Neuronal stem cell (in vitro differentiated cells): ENCODE data around the gene CHPF2.

ENCODE experiments used
- DNase-seq: peaks from one replicate; pipeline ENCODE4 v3.0.0-alpha.2; 2013; ENCODE audit warnings: low spot score
- H2AFZ ChIP-seq: one replicate; pipeline ENCODE4 v1.6.1; 2013; ENCODE audit warnings: mild to moderate bottlenecking, low read length, inconsistent platforms
- H2AK5ac ChIP-seq: 2 replicates; pipeline ENCODE4 v1.6.1; 2013; ENCODE audit warnings: low read depth, mild to moderate bottlenecking, inconsistent platforms, low read length, moderate library complexity, mixed read lengths
- H2BK120ac ChIP-seq: 2 replicates; pipeline ENCODE4 v1.6.1; 2013; ENCODE audit warnings: low read depth, mild to moderate bottlenecking, inconsistent platforms, low read length, moderate library complexity, mixed read lengths
- H2BK12ac ChIP-seq: one replicate; pipeline ENCODE4 v1.6.1; 2013; ENCODE audit warnings: low read length, inconsistent platforms
- H2BK15ac ChIP-seq: 2 replicates; pipeline ENCODE4 v1.6.1; 2013; ENCODE audit warnings: mild to moderate bottlenecking, low read length, inconsistent platforms, mixed read lengths
- H2BK5ac ChIP-seq: one replicate; pipeline ENCODE4 v1.6.1; 2013; ENCODE audit warnings: inconsistent platforms, mild to moderate bottlenecking, low read length, moderate library complexity
- H3K14ac ChIP-seq: one replicate; pipeline ENCODE4 v1.6.1; 2013; ENCODE audit warnings: low read length, inconsistent platforms
- H3K18ac ChIP-seq: 2 replicates; pipeline ENCODE4 v1.6.1; 2013; ENCODE audit warnings: low read length, inconsistent platforms
- H3K23ac ChIP-seq: 2 replicates; pipeline ENCODE4 v1.6.1; 2013; ENCODE audit warnings: low read depth, mild to moderate bottlenecking, mixed read lengths, low read length, inconsistent platforms; ENCODE audit not compliant: poor library complexity
- H3K27ac ChIP-seq: replicated peaks from 3 replicates; pipeline ENCODE4 v1.5.1; 2013; ENCODE audit warnings: low read length, inconsistent platforms
- H3K27me3 ChIP-seq, 3 experiments: 2 replicates each; pipeline ENCODE4 v1.6.1; 2013; ENCODE audit warnings: low read length in 3 of 3, mild to moderate bottlenecking in 2 of 3, inconsistent platforms in 1 of 3, low read depth in 1 of 3, mixed read lengths in 1 of 3, moderate library complexity in 1 of 3; ENCODE audit not compliant: control insufficient read depth in 3 of 3, insufficient read depth in 3 of 3
- H3K36me3 ChIP-seq, 2 donors: replicated peaks in 1 of 2; 2 replicates each; pipeline ENCODE4 v1.6.1; 2013; ENCODE audit warnings: low read length in 2 of 2; ENCODE audit not compliant: control insufficient read depth in 2 of 2, insufficient read depth in 2 of 2
- H3K4ac ChIP-seq: 2 replicates; pipeline ENCODE4 v1.6.1; 2013; ENCODE audit warnings: inconsistent platforms, mild to moderate bottlenecking, low read length, moderate library complexity
- H3K4me1 ChIP-seq, 2 donors: 1 replicate in 1 of 2; 2 replicates in 1 of 2; pipeline ENCODE4 v1.6.1; 2013; ENCODE audit warnings: low read length in 2 of 2, low read depth in 1 of 2; ENCODE audit not compliant: control insufficient read depth in 2 of 2, insufficient read depth in 1 of 2
- H3K4me2 ChIP-seq: one replicate; pipeline ENCODE4 v1.6.1; 2013; ENCODE audit warnings: mild to moderate bottlenecking, low read length, inconsistent platforms; ENCODE audit not compliant: insufficient read depth, poor library complexity, severe bottlenecking
- H3K4me3 ChIP-seq, 2 donors: 2 replicates each; pipeline ENCODE4 v1.5.1; 2013; ENCODE audit warnings: low read length in 2 of 2, mild to moderate bottlenecking in 2 of 2, inconsistent platforms in 1 of 2, moderate library complexity in 1 of 2
- H3K79me1 ChIP-seq: one replicate; pipeline ENCODE4 v1.6.1; 2013; ENCODE audit warnings: low read depth, mild to moderate bottlenecking, inconsistent platforms, low read length, moderate library complexity
- H3K9ac ChIP-seq: one replicate; pipeline ENCODE4 v1.6.1; 2013; ENCODE audit warnings: mild to moderate bottlenecking, low read depth, low read length, inconsistent platforms; ENCODE audit not compliant: poor library complexity
- H3K9me3 ChIP-seq, 2 donors: replicated peaks in 1 of 2; 2 replicates each; pipeline versions ENCODE3 to v1.6.1; 2013; ENCODE audit warnings: low read length in 2 of 2, mild to moderate bottlenecking in 2 of 2, inconsistent platforms in 1 of 2, low read depth in 1 of 2, mixed read lengths in 1 of 2, moderate library complexity in 1 of 2; ENCODE audit not compliant: control insufficient read depth in 2 of 2, insufficient read depth in 1 of 2
- H4K8ac ChIP-seq: one replicate; pipeline ENCODE4 v1.6.1; 2013; ENCODE audit warnings: low read depth, mild to moderate bottlenecking, inconsistent platforms, low read length, moderate library complexity
- H4K91ac ChIP-seq: one replicate; pipeline ENCODE4 v1.6.1; 2013; ENCODE audit warnings: low read length, low read depth, mild to moderate bottlenecking, inconsistent platforms; ENCODE audit not compliant: poor library complexity
- WGBS, 2 donors: extraction: QIAGEN DNeasy Blood & Tissue Kit; methylation state at CpG; one replicate each; pipeline ENCODE4 v1.1.7; 2013; ENCODE audit warnings: missing lambda C conversion rate in 2 of 2, mixed read lengths in 1 of 2; ENCODE audit not compliant: insufficient read length in 2 of 2, insufficient replicate concordance in 1 of 2; ENCODE audit errors: extremely low coverage in 2 of 2; 5-methylcytosine and 5-hydroxymethylcytosine counted together

Gene CHPF2

DNA sequence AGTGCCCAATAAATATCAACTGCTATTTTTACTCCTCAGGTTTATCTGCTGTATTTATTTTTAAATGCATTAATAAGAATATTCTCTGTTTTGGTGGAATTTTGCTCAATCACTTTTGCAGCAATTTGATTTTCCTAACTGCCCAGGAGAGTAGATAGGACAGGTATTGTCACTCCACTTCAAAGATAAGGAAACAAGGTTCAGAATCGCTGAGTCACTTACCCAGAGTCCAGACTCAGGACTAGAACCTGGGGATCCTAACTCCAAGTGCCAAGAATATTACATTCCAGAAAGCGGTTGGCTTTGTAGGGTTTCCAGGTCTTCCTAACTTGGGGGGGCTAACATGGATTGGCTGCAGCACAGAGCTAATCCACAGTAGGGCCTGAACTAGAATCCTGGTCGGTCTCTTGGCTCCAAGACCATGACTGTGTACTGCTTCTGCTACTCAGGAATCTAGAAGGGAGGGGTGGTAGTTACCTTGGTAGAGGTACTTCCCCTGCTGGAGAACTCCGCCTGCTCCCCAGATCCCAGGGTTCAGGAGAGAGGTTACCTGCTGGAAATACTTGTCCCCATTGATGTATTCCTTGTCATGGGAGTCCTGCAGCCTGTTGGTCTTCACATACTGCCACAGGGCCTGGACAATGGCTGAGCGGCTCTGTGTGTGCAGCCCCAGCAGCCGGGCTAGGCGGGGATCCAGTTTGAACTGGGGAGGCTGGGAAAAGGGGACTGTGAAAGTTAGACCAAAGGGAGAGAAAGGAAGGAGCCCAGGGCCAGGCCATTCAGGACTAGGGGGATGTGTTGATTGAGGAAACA is 8.9 kb downstream of the CHPF2 start:
- Histone ChIP-seq H2BK120ac (no peak overlapping the region), H3K9ac (no peak overlapping the region), H4K8ac (no peak overlapping the region), H3K4me3 (no peak overlapping the region), H2BK12ac (no peak overlapping the region), H2AFZ (no peak overlapping the region), H3K27ac (no peak overlapping the region), H2BK5ac (no peak overlapping the region), H3K18ac (no peak overlapping the region), H3K4me1 (peaks cover 22 to 25% of the 10 kb centered on the region in 2 donors), H2AK5ac (no peak overlapping the region), H3K36me3 (peaks cover 25 to 68% of the 10 kb centered on the region in 2 donors), H3K9me3 (no peaks in the 10 kb centered on the region), H3K23ac (no peak overlapping the region), H3K27me3 (peaks cover 0 to 14% (median 0%) of the 10 kb centered on the region in 3 experiments), H3K4ac (no peak overlapping the region), H3K4me2 (no peak overlapping the region), H3K14ac (no peak overlapping the region), H4K91ac (no peak overlapping the region), H3K79me1 (peaks cover 3% of the 10 kb centered on the region), H2BK15ac (no peak overlapping the region)
- no CpG with 5 or more reads among the region's 7 CpGs for WGBS, 2 donors
- DNase-seq = no peak

DNA sequence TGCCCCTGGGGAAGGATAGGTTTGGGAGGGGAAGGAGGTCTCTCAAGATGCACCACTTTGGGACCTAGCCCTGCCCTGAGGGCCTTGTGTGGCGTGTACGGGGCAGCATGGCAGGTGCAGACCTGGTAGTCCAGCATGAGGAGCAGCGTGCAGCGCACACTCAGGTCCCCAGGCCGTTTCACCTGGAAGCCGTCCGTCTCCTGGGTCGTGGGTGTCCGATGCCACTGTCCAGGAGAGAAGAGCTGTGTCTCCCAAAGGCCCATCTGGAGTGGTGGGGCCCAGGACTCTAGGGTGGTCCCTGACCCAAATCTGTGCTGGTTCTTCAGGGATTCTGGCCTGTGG is 9.4 kb downstream of the CHPF2 start:
- H4K91ac ChIP-seq = no peak overlapping the region
- no peak overlapping the region for H2BK12ac ChIP-seq
- H3K9me3 ChIP-seq = no peaks in the 10 kb centered on the region
- H3K9ac ChIP-seq = no peak overlapping the region
- no peak overlapping the region for H3K4me3 ChIP-seq
- no peak overlapping the region for H3K14ac ChIP-seq
- no peak overlapping the region for H2AFZ ChIP-seq
- H4K8ac ChIP-seq = no peak overlapping the region
- H2BK5ac ChIP-seq = no peak overlapping the region
- peaks cover 21 to 62% of the 10 kb centered on the region in 2 donors for H3K36me3 ChIP-seq
- no peak overlapping the region for H3K4ac ChIP-seq
- peaks cover 28 to 30% of the 10 kb centered on the region in 2 donors for H3K4me1 ChIP-seq
- peaks cover 3% of the 10 kb centered on the region for H3K79me1 ChIP-seq
- no peak overlapping the region for H3K27ac ChIP-seq
- no peak overlapping the region for H3K4me2 ChIP-seq
- no peak overlapping the region for H3K18ac ChIP-seq
- H2BK15ac ChIP-seq = no peak overlapping the region
- H2BK120ac ChIP-seq = no peak overlapping the region
- H3K27me3 ChIP-seq = peaks cover 0 to 19% (median 0%) of the 10 kb centered on the region in 3 experiments
- WGBS, 2 donors = no CpG with 5 or more reads among the region's 9 CpGs
- no peak for DNase-seq
- no peak overlapping the region for H2AK5ac ChIP-seq
- H3K23ac ChIP-seq = no peak overlapping the region

DNA sequence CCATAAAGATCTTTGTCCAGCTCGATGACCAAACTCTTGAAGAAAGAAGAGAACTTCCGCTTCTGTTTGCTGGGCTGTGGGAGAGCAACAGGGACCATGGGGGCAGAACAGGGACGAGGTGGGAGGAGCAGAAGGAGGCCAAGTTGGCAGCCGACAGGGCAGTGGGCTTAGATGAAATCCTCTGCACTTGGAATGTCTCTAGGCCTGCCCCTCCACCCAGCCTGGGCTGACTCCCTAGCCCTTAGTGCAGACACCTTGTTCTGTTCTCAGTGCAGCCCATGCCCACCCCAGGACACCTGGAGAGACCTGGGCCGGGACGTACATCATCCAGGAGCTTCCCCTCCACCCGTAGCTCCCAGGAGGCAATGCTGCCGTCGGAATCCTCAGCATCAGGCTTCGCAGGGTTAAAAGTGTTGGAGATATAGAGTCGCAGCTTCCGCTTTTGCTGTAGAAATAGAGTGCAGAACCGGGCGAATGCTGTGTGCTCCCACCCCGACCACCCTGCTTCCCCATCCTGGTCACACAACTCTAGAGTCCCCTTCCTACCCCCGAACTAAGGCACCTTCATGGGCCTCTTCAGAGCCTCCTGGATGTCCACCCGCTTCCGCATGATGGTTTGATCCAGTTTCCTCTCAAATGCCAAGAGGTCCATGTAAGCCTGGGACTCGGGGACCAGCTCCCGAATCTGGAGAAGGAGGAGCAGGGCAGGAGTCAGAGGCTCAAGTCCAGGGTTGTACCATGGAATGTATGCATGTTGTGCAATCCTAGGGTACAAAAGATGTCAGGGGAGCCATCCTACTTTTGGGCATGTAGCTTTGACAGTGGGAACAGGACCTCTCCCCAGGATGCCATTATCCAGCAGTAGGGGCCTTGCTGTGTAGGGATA is 10.1 kb downstream of the CHPF2 start:
- no peak overlapping the region for H2BK120ac ChIP-seq
- no CpG with 5 or more reads among the region's 20 CpGs for WGBS, 2 donors
- H3K79me1 ChIP-seq = peaks cover 3% of the 10 kb centered on the region
- no peak overlapping the region for H3K18ac ChIP-seq
- no peak overlapping the region for H3K14ac ChIP-seq
- no peak overlapping the region for H4K8ac ChIP-seq
- no peak overlapping the region for H3K4me3 ChIP-seq
- peaks cover 17 to 56% of the 10 kb centered on the region in 2 donors for H3K36me3 ChIP-seq
- H2BK5ac ChIP-seq = no peak overlapping the region
- peak overlapping the region; percentile 36 for H3K9ac ChIP-seq
- H2BK12ac ChIP-seq = no peak overlapping the region
- H3K4me1 ChIP-seq = peaks cover 31 to 35% of the 10 kb centered on the region in 2 donors
- no peak overlapping the region for H3K4ac ChIP-seq
- H2AFZ ChIP-seq = no peak overlapping the region
- H3K23ac ChIP-seq = no peak overlapping the region
- H3K4me2 ChIP-seq = no peak overlapping the region
- peak overlapping the region; percentile 47 for H2AK5ac ChIP-seq
- no peak overlapping the region for H4K91ac ChIP-seq
- no peak overlapping the region for H2BK15ac ChIP-seq
- no peak for DNase-seq
- no peak overlapping the region for H3K27ac ChIP-seq
- peaks cover 0 to 20% (median 0%) of the 10 kb centered on the region in 3 experiments for H3K27me3 ChIP-seq
- H3K9me3 ChIP-seq = no peaks in the 10 kb centered on the region

DNA sequence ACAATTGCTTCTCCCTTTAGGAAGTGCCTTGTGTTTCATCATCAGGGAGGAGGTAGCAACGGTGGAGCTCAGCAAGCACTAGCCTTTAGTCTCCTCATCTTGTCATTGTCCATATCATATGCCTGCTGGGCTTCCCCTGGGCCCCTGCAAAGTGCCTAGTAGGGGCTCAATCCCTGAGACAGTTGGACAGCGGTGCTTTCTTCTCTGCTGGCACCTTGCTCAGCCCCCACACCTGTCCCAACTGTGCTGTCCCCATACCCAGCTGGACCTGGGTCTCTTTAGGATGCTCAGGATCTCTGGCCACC is 10.7 kb downstream of the CHPF2 start:
- DNase-seq = no peak
- Histone ChIP-seq H4K8ac (no peak overlapping the region), H3K27ac (no peak overlapping the region), H2AK5ac (no peak overlapping the region), H2AFZ (no peak overlapping the region), H3K4ac (no peak overlapping the region), H3K9me3 (no peaks in the 10 kb centered on the region), H3K9ac (no peak overlapping the region), H2BK120ac (no peak overlapping the region), H3K79me1 (peaks cover 3% of the 10 kb centered on the region), H3K14ac (no peak overlapping the region), H2BK15ac (no peak overlapping the region), H3K4me3 (no peak overlapping the region), H3K36me3 (peaks cover 13 to 50% of the 10 kb centered on the region in 2 donors), H2BK12ac (no peak overlapping the region), H3K23ac (no peak overlapping the region), H2BK5ac (no peak overlapping the region), H3K4me1 (peaks cover 35 to 39% of the 10 kb centered on the region in 2 donors), H4K91ac (no peak overlapping the region), H3K27me3 (peaks cover 0 to 22% (median 0%) of the 10 kb centered on the region in 3 experiments), H3K4me2 (no peak overlapping the region), H3K18ac (no peak overlapping the region)
- no CpG with 5 or more reads among the region's 2 CpGs for WGBS, 2 donors
